ENCODE results near the gene MED15.

DNA sequence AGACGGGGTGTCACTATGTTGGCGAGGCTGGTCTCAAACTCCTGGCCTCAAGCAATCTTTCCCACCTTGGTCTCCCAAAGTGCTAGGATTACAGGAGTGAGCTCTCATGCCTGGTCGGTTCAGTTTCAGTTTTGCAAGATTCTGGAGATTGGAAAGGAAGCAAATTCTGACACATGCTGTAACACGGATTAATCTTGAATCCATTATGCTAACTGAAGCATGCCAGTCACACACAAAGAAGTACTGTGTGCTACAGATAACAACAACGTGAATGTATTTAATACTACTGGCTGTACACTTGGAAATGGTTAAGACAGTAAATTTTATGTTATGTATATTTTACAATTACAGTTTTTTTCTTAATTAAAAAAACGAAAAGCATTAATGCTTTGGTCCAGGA lies 107.6 kb downstream of the MED15 start:
- TF ChIP-seq ZFP36 (IDR thresholded peaks at IDR 0.05; ENCODE audit: borderline replicate concordance, partially characterized antibody) (no peak), POLR2A (IDR thresholded peaks at IDR 0.05; ENCODE audit: low read length) (no peak), CTCF (IDR thresholded peaks at IDR 0.05) (no peak), NR3C1 (IDR thresholded peaks at IDR 0.05) (no peak), JUN (IDR thresholded peaks at IDR 0.05) (no peak), CEBPB (IDR thresholded peaks at IDR 0.05) (no peak)
- TF ChIP-seq, protein P1, sequence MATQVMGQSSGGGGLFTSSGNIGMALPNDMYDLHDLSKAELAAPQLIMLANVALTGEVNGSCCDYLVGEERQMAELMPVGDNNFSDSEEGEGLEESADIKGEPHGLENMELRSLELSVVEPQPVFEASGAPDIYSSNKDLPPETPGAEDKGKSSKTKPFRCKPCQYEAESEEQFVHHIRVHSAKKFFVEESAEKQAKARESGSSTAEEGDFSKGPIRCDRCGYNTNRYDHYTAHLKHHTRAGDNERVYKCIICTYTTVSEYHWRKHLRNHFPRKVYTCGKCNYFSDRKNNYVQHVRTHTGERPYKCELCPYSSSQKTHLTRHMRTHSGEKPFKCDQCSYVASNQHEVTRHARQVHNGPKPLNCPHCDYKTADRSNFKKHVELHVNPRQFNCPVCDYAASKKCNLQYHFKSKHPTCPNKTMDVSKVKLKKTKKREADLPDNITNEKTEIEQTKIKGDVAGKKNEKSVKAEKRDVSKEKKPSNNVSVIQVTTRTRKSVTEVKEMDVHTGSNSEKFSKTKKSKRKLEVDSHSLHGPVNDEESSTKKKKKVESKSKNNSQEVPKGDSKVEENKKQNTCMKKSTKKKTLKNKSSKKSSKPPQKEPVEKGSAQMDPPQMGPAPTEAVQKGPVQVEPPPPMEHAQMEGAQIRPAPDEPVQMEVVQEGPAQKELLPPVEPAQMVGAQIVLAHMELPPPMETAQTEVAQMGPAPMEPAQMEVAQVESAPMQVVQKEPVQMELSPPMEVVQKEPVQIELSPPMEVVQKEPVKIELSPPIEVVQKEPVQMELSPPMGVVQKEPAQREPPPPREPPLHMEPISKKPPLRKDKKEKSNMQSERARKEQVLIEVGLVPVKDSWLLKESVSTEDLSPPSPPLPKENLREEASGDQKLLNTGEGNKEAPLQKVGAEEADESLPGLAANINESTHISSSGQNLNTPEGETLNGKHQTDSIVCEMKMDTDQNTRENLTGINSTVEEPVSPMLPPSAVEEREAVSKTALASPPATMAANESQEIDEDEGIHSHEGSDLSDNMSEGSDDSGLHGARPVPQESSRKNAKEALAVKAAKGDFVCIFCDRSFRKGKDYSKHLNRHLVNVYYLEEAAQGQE (IDR thresholded peaks at IDR 0.05): no peak

All from A549 (cell line).